HEK293 (cell line): ENCODE data around the gene DPEP1.

Experiments
- CTCF ChIA-PET: fragments of 350-600 bp; formaldehyde crosslinking; extraction: SDS; loops from one replicate; lab custom pipeline; 2021; ENCODE audit warnings: antibody characterized with exemption; lab: Yijun Ruan, JAX
- POLR2A ChIA-PET: fragments of 300-600 bp; formaldehyde crosslinking; extraction: SDS; loops from one replicate; lab custom pipeline; 2020; ENCODE audit warnings: antibody characterized with exemption, inconsistent platforms; lab: Yijun Ruan, JAX
- H3K27ac ChIP-seq: fragments of 200-500 bp; sonication (Bioruptor generic); 2 replicates; pipeline ENCODE4 v1.5.1; 2014; ENCODE audit warnings: low read depth, low read length, control low read depth, inconsistent platforms; ENCODE audit errors: extremely low read depth
- H3K36me3 ChIP-seq, 2 experiments: fragments of 200-500 bp in 1 of 2; sonication (Bioruptor generic) in 1 of 2; 1 replicate in 1 of 2; 2 replicates in 1 of 2; pipeline ENCODE4 v1.5.1; 2014 to 2017; ENCODE audit warnings: inconsistent platforms in 2 of 2, low read length in 2 of 2; ENCODE audit not compliant: control insufficient read depth in 2 of 2, insufficient read depth in 1 of 2
- H3K4me1 ChIP-seq: fragments of 200-500 bp; sonication (Bioruptor generic); 2 replicates; pipeline ENCODE4 v1.5.1; 2014; ENCODE audit warnings: mild to moderate bottlenecking, low read length, inconsistent platforms; ENCODE audit not compliant: control insufficient read depth, insufficient read depth
- H3K4me3 ChIP-seq: 2 replicates; pipeline ENCODE4 v1.5.1; 2011; ENCODE audit warnings: low read depth, mild to moderate bottlenecking, control low read depth, low read length, moderate library complexity
- H3K9me3 ChIP-seq: fragments of 200-500 bp; sonication (Bioruptor generic); 2 replicates; pipeline ENCODE4 v1.5.1; 2014; ENCODE audit warnings: low read depth, low read length, inconsistent platforms; ENCODE audit not compliant: control insufficient read depth, insufficient read depth
- FEZF1 ChIP-seq: fragments of 450-650 bp; formaldehyde crosslinking; IDR thresholded peaks from 2 replicates; pipeline ENCODE4 v1.5.1; 2016; ENCODE audit warnings: missing biosample characterization, missing genetic modification characterization
- IKZF3 ChIP-seq: fragments of 450-650 bp; IDR thresholded peaks from 2 replicates; pipeline ENCODE4 v1.5.0; 2018; ENCODE audit warnings: missing biosample characterization, mild to moderate bottlenecking, missing genetic modification characterization, moderate library complexity
- KLF1 ChIP-seq: fragments of 450-650 bp; formaldehyde crosslinking; IDR thresholded peaks from 2 replicates; pipeline ENCODE4 v1.5.1; 2016; ENCODE audit warnings: missing biosample characterization, missing genetic modification characterization
- PRDM10 ChIP-seq: fragments of 450-650 bp; formaldehyde crosslinking; IDR thresholded peaks from 2 replicates; pipeline ENCODE4 v1.5.1; 2016; ENCODE audit warnings: missing biosample characterization, missing genetic modification characterization
- ZBTB21 ChIP-seq: fragments of 450-650 bp; formaldehyde crosslinking; IDR thresholded peaks from 2 replicates; pipeline ENCODE4 v1.5.1; 2017; ENCODE audit warnings: missing biosample characterization, missing genetic modification characterization
- ZNF155 ChIP-seq: fragments of 450-650 bp; formaldehyde crosslinking; IDR thresholded peaks from 2 replicates; pipeline ENCODE4 v1.5.1; 2016; ENCODE audit warnings: missing biosample characterization, missing genetic modification characterization
- ZNF174 ChIP-seq: fragments of 450-650 bp; formaldehyde crosslinking; IDR thresholded peaks from 2 replicates; pipeline ENCODE4 v1.5.0; 2017; ENCODE audit warnings: missing biosample characterization, mild to moderate bottlenecking, missing genetic modification characterization
- ZNF19 ChIP-seq: fragments of 450-650 bp; formaldehyde crosslinking; IDR thresholded peaks from 2 replicates; pipeline ENCODE4; 2016; ENCODE audit warnings: missing biosample characterization, missing genetic modification characterization, low read depth
- ZNF23 ChIP-seq: fragments of 450-650 bp; formaldehyde crosslinking; IDR thresholded peaks from 2 replicates; pipeline ENCODE4 v1.5.1; 2016; ENCODE audit warnings: missing biosample characterization, missing genetic modification characterization, borderline replicate concordance
- ZNF280D ChIP-seq: fragments of 450-650 bp; formaldehyde crosslinking; IDR thresholded peaks from 2 replicates; pipeline ENCODE4 v1.5.1; 2016; ENCODE audit warnings: missing biosample characterization, missing genetic modification characterization
- ZNF510 ChIP-seq: fragments of 450-650 bp; formaldehyde crosslinking; IDR thresholded peaks from 2 replicates; pipeline ENCODE4 v1.5.1; 2018; ENCODE audit warnings: mild to moderate bottlenecking, missing genetic modification characterization, missing biosample characterization; ENCODE audit not compliant: insufficient replicate concordance
- ZNF549 ChIP-seq: fragments of 450-650 bp; IDR thresholded peaks from 2 replicates; pipeline ENCODE4 v1.5.1; 2018; ENCODE audit warnings: missing biosample characterization, missing genetic modification characterization, mild to moderate bottlenecking, inconsistent platforms, moderate library complexity
- ZNF624 ChIP-seq: fragments of 450-650 bp; formaldehyde crosslinking; IDR thresholded peaks from 2 replicates; pipeline ENCODE4 v1.5.1; 2017; ENCODE audit warnings: missing biosample characterization, missing genetic modification characterization
- ZNF791 ChIP-seq: fragments of 450-650 bp; formaldehyde crosslinking; IDR thresholded peaks from 2 replicates; pipeline ENCODE4 v1.5.1; 2016; ENCODE audit warnings: missing biosample characterization, missing genetic modification characterization
- ZSCAN18 ChIP-seq: fragments of 450-650 bp; formaldehyde crosslinking; IDR thresholded peaks from 2 replicates; pipeline ENCODE4 v1.5.1; 2016; ENCODE audit warnings: missing biosample characterization, missing genetic modification characterization
- TF ChIP-seq, protein P1 (sequence below): fragments of 450-650 bp; formaldehyde crosslinking; IDR thresholded peaks from 2 replicates; pipeline ENCODE4 v1.5.1; 2017; ENCODE audit warnings: missing biosample characterization, mild to moderate bottlenecking, missing genetic modification characterization, moderate library complexity
- TF ChIP-seq, protein P2 (sequence below): fragments of 450-650 bp; formaldehyde crosslinking; IDR thresholded peaks from 2 replicates; pipeline ENCODE4 v1.5.1; 2016; ENCODE audit warnings: missing biosample characterization, missing genetic modification characterization, borderline replicate concordance

Gene DPEP1

DNA sequence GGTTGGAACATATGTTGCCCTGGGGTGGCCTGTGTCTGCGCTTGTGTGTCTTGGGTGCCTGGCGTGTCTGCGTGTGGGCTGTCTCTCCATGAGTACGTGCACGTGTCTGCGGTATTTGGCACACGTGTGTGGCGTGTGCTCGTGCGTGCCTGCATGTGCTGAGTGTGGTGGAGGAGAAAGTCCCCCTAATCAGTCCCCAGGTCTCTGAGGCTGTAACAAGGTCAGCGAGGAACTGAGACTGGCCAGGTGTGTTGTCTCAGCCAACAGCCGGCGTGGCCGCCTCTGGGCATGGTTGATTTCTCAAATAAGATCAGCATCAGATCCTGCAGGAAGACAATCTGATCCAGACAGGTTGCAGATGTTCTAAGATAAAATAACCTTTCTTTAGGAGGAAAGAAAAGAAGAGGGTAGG lies 41.4 kb upstream of the DPEP1 start:
- CTCF ChIA-PET = no interaction called here

More for the DNA sequence above, 41.4 kb upstream of the DPEP1 start:
- no peaks in the 10 kb centered on the region for H3K4me1 ChIP-seq
- no peak overlapping the region for H3K27ac ChIP-seq
- TF ChIP-seq IKZF3 (tag by site-specific recombination) = no peak
- TF ChIP-seq ZNF174 (tag by site-specific recombination) = no peak
- TF ChIP-seq, protein P1, sequence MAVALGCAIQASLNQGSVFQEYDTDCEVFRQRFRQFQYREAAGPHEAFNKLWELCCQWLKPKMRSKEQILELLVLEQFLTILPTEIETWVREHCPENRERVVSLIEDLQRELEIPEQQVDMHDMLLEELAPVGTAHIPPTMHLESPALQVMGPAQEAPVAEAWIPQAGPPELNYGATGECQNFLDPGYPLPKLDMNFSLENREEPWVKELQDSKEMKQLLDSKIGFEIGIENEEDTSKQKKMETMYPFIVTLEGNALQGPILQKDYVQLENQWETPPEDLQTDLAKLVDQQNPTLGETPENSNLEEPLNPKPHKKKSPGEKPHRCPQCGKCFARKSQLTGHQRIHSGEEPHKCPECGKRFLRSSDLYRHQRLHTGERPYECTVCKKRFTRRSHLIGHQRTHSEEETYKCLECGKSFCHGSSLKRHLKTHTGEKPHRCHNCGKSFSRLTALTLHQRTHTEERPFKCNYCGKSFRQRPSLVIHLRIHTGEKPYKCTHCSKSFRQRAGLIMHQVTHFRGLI (tag by site-specific recombination) = no peak
- TF ChIP-seq ZSCAN18 (tag by site-specific recombination) = no peak
- TF ChIP-seq ZNF19 (tag by site-specific recombination) = no peak
- TF ChIP-seq, protein P2, sequence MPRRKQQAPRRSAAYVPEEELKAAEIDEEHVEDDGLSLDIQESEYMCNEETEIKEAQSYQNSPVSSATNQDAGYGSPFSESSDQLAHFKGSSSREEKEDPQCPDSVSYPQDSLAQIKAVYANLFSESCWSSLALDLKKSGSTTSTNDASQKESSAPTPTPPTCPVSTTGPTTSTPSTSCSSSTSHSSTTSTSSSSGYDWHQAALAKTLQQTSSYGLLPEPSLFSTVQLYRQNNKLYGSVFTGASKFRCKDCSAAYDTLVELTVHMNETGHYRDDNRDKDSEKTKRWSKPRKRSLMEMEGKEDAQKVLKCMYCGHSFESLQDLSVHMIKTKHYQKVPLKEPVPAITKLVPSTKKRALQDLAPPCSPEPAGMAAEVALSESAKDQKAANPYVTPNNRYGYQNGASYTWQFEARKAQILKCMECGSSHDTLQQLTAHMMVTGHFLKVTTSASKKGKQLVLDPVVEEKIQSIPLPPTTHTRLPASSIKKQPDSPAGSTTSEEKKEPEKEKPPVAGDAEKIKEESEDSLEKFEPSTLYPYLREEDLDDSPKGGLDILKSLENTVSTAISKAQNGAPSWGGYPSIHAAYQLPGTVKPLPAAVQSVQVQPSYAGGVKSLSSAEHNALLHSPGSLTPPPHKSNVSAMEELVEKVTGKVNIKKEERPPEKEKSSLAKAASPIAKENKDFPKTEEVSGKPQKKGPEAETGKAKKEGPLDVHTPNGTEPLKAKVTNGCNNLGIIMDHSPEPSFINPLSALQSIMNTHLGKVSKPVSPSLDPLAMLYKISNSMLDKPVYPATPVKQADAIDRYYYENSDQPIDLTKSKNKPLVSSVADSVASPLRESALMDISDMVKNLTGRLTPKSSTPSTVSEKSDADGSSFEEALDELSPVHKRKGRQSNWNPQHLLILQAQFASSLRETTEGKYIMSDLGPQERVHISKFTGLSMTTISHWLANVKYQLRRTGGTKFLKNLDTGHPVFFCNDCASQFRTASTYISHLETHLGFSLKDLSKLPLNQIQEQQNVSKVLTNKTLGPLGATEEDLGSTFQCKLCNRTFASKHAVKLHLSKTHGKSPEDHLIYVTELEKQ = no peak
- TF ChIP-seq ZBTB21 (tag by site-specific recombination) = no peak
- no peak for TF ChIP-seq ZNF23 (tag by site-specific recombination)
- no peak for TF ChIP-seq ZNF280D
- TF ChIP-seq ZNF624 (tag by site-specific recombination) = no peak
- no peak for TF ChIP-seq ZNF549
- TF ChIP-seq ZNF791 (tag by site-specific recombination) = no peak
- no peak for TF ChIP-seq ZNF155
- TF ChIP-seq FEZF1 (tag by site-specific recombination) = no peak
- TF ChIP-seq KLF1 (tag by site-specific recombination) = no peak
- TF ChIP-seq PRDM10 = no peak
- TF ChIP-seq ZNF510 (tag by site-specific recombination) = no peak
- no peak overlapping the region for H3K4me3 ChIP-seq
- POLR2A ChIA-PET = no interaction called here
- peaks cover 0 to 3% of the 10 kb centered on the region in 2 experiments; a peak in 1 of 3 replicates for H3K36me3 ChIP-seq
- H3K9me3 ChIP-seq = no peaks in the 10 kb centered on the region
